Measurements from ENCODE around the gene FCN2. TPM values are rescaled to one million over a fixed set of nuclear protein-coding genes. Genes with fewer than 3 reads are reported as not detected.

Gene FCN2
- total RNA-seq, 2 experiments from 2014 or later = not detected

GRCh38 chr9:134935701-134936345 lies 55.2 kb downstream of the FCN2 start:
- Mint-ChIP-seq H3K36me3 (ENCODE audit: low read depth) (no peaks in the 10 kb centered on the region), H3K27me3 (no peaks in the 10 kb centered on the region), H3K9me3 (no peaks in the 10 kb centered on the region), H3K4me1 (no peaks in the 10 kb centered on the region), H3K4me3 (no peak overlapping the region), H3K27ac (no peak overlapping the region)
- ChIA-PET POLR2A (no interaction called here), CTCF (no interaction called here)
- DNase-seq = no peak

GRCh38 chr9:134936346-134937163 lies 55.9 kb downstream of the FCN2 start:
- no peak for DNase-seq
- no peaks in the 10 kb centered on the region for H3K27me3 Mint-ChIP-seq
- no peak overlapping the region for H3K27ac Mint-ChIP-seq
- CTCF ChIA-PET = no interaction called here
- no peak overlapping the region for H3K4me3 Mint-ChIP-seq
- POLR2A ChIA-PET = no interaction called here
- no peaks in the 10 kb centered on the region for H3K4me1 Mint-ChIP-seq
- H3K9me3 Mint-ChIP-seq = no peaks in the 10 kb centered on the region
- no peaks in the 10 kb centered on the region for H3K36me3 Mint-ChIP-seq (ENCODE audit: low read depth)

Small RNA genes within 50 kb of the gene (microRNA-seq; reads per million reads assigned to microRNA genes)
- gene MIR3689A (ENCODE audit: borderline microRNAs expressed, borderline replicate concordance) (not detected), gene MIR3689B (ENCODE audit: borderline microRNAs expressed, borderline replicate concordance) (not detected), gene MIR3689C (ENCODE audit: borderline microRNAs expressed, borderline replicate concordance) (not detected), gene MIR3689D1 (ENCODE audit: borderline microRNAs expressed, borderline replicate concordance) (not detected), gene MIR3689D2 (ENCODE audit: borderline microRNAs expressed, borderline replicate concordance) (not detected), gene MIR3689E (ENCODE audit: borderline microRNAs expressed, borderline replicate concordance) (not detected), gene MIR3689F (ENCODE audit: borderline microRNAs expressed, borderline replicate concordance) (not detected)

Other genes with a start within 250 kb of the FCN2 start
- under 1 TPM; 0.15 to 0.30 TPM for gene COL5A1, start 239.0 kb upstream of the FCN2 start, total RNA-seq
- gene FCN1, start 37.1 kb downstream of the FCN2 start, total RNA-seq = not detected
- gene OLFM1, start 206.9 kb downstream of the FCN2 start, total RNA-seq = not detected

Data from activated CD4-positive, alpha-beta T cell treated with anti-CD3 and anti-CD28 coated beads, Interleukin-2, amount 10 ng/mL, durations not matched to agents 7 days and 5 days (primary cell).